ENCODE measurements around the gene ISG15. TPM values are rescaled to one million over a fixed set of nuclear protein-coding genes. Genes with fewer than 3 reads are reported as not detected.

The ISG15 gene
- total RNA-seq, 4 donors from 2014 or later, result 36.0 to 70.6 (median 40.8) TPM; not detected in 1

- no peaks in the 10 kb centered on the region for H3K9me3 ChIP-seq
- 58% methylated on average over 10 of the region's 18 CpGs; no CpG with 5 or more reads in 1 of the 2 donors for WGBS, 2 donors (ENCODE audit: low coverage in 1 of 2)
- H3K4me3 ChIP-seq, result no peak overlapping the region
- H3K4me1 ChIP-seq, result peaks cover 16 to 42% (median 33%) of the 10 kb centered on the region in 4 donors
- no peak overlapping the region for H3K27ac ChIP-seq
- in situ Hi-C loops (cut with MboI; ENCODE audit: low pct_ligation_motif_present in 1 of 4, low pct_unique_long_range_greater_than_20kb in 1 of 4, low sequenced_read_pairs in 3 of 4) (no loop called here), intact Hi-C loops (cut with DNase I; ENCODE audit: low total_unique reads) (loop anchor here (2.0 kb wide), 1 partner anchor 79 kb away; the partner anchor contains the start of gene PERM1)
- no peak for TF ChIP-seq CTCF (IDR thresholded peaks at IDR 0.05)
- TF ChIP-seq POLR2AphosphoS5 (IDR thresholded peaks at IDR 0.05), result no peak
- TF ChIP-seq POLR2A (IDR thresholded peaks at IDR 0.05), result no peak
- TF ChIP-seq EP300 (IDR thresholded peaks at IDR 0.05; ENCODE audit: low read depth), result no peak
- no peaks in the 10 kb centered on the region for H3K36me3 ChIP-seq
- DNase-seq, result no peak
- H3K27me3 ChIP-seq, result peaks cover 78% of the 10 kb centered on the region
Measured at GRCh38 chr1:1061682-1062345, 48.5 kb downstream of the ISG15 start.

GRCh38 chr1:1062348-1063163, 49.3 kb downstream of the ISG15 start:
- WGBS, 2 donors (ENCODE audit: low coverage in 1 of 2), result 25 to 28% methylated on average over 7 to 24 of the region's 29 CpGs
- TF ChIP-seq POLR2A (IDR thresholded peaks at IDR 0.05), result no peak
- no peak for TF ChIP-seq EP300 (IDR thresholded peaks at IDR 0.05; ENCODE audit: low read depth)
- no peak for TF ChIP-seq CTCF (IDR thresholded peaks at IDR 0.05)
- no peak for TF ChIP-seq POLR2AphosphoS5 (IDR thresholded peaks at IDR 0.05)
- Histone ChIP-seq H3K9me3 (no peaks in the 10 kb centered on the region), H3K4me1 (peaks cover 16 to 42% (median 33%) of the 10 kb centered on the region in 4 donors), H3K27me3 (peaks cover 70% of the 10 kb centered on the region), H3K4me3 (no peak overlapping the region), H3K27ac (no peak overlapping the region), H3K36me3 (no peaks in the 10 kb centered on the region)
- in situ Hi-C loops (cut with MboI; ENCODE audit: low pct_ligation_motif_present in 1 of 4, low pct_unique_long_range_greater_than_20kb in 1 of 4, low sequenced_read_pairs in 3 of 4), result no loop called here
- DNase-seq, result no peak
- intact Hi-C loops (cut with DNase I; ENCODE audit: low total_unique reads), result loop anchor here (1.0 to 2.0 kb wide), 2 partner anchors 74 to 80 kb away; partner anchors contain the start of gene PERM1

GRCh38 chr1:1063261-1063944, 50.1 kb downstream of the ISG15 start:
- H3K4me3 ChIP-seq, result no peak overlapping the region
- WGBS, 2 donors (ENCODE audit: low coverage in 1 of 2), result 67% methylated on average over 23 of the region's 24 CpGs; no CpG with 5 or more reads in 1 of the 2 donors
- H3K36me3 ChIP-seq, result no peaks in the 10 kb centered on the region
- H3K9me3 ChIP-seq, result no peaks in the 10 kb centered on the region
- no peak overlapping the region for H3K27ac ChIP-seq
- TF ChIP-seq POLR2A (IDR thresholded peaks at IDR 0.05) (no peak), POLR2AphosphoS5 (IDR thresholded peaks at IDR 0.05) (no peak), EP300 (IDR thresholded peaks at IDR 0.05; ENCODE audit: low read depth) (no peak), CTCF (IDR thresholded peaks at IDR 0.05) (no peak)
- no peak for DNase-seq
- in situ Hi-C loops (cut with MboI; ENCODE audit: low pct_ligation_motif_present in 1 of 4, low pct_unique_long_range_greater_than_20kb in 1 of 4, low sequenced_read_pairs in 3 of 4) (no loop called here), intact Hi-C loops (cut with DNase I; ENCODE audit: low total_unique reads) (loop anchor here (1.0 to 2.0 kb wide), 2 partner anchors 75 to 81 kb away; partner anchors contain the start of gene PERM1)
- peaks cover 20 to 42% (median 35%) of the 10 kb centered on the region in 4 donors for H3K4me1 ChIP-seq
- H3K27me3 ChIP-seq, result peaks cover 68% of the 10 kb centered on the region

Small RNA genes within 50 kb of the gene (small RNA-seq; reads per million reads assigned to genes)
- gene AL645608.3, result 0 reads per million in 4 donors

Other genes starting within 250 kb of the ISG15 start
- gene SAMD11, start 89.6 kb upstream of the ISG15 start, total RNA-seq, result 10 to 100 TPM in 1 of 4 donors, 1 to 10 TPM in 2, not detected in 1; 2.2 to 26.9 (median 3.0) TPM
- 10 to 100 TPM; 17.6 to 50.4 (median 31.6) TPM for gene NOC2L, start 54.2 kb upstream of the ISG15 start, total RNA-seq
- gene KLHL17, start 52.9 kb upstream of the ISG15 start, total RNA-seq, result 10 to 100 TPM; 10.8 to 26.1 (median 11.4) TPM
- gene PLEKHN1, start 47.0 kb upstream of the ISG15 start, total RNA-seq, result 1 to 10 TPM in 1 of 4 donors, under 1 TPM in 1, not detected in 2; 0.14 to 1.4 TPM
- under 1 TPM in 1 of 4 donors, not detected in 3; 0.14 TPM for gene PERM1, start 31.4 kb upstream of the ISG15 start, total RNA-seq
- 100 to 1,000 TPM in 1 of 4 donors, 10 to 100 TPM in 3; 10.8 to 140 (median 15.7) TPM for gene HES4, start 13.4 kb upstream of the ISG15 start, total RNA-seq
- 100 to 1,000 TPM in 1 of 4 donors, 10 to 100 TPM in 3; 25.4 to 132 (median 44.8) TPM for gene AGRN, start 6.6 kb downstream of the ISG15 start, total RNA-seq
- gene RNF223, start 60.8 kb downstream of the ISG15 start, total RNA-seq, result 1 to 10 TPM; 3.0 to 7.5 (median 5.0) TPM
- 100 to 1,000 TPM in 1 of 4 donors, 10 to 100 TPM in 3; 23.6 to 108 (median 47.3) TPM for gene C1orf159, start 102.6 kb downstream of the ISG15 start, total RNA-seq
- gene TTLL10, start 160.4 kb downstream of the ISG15 start, total RNA-seq, result under 1 TPM in 2 of 4 donors, not detected in 2; 0.40 to 0.48 TPM
- 1 to 10 TPM in 2 of 4 donors, not detected in 2; 3.3 to 7.9 TPM for gene TNFRSF18, start 193.1 kb downstream of the ISG15 start, total RNA-seq
- 1 to 10 TPM in 1 of 4 donors, under 1 TPM in 1, not detected in 2; 0.55 to 4.8 TPM for gene TNFRSF4, start 200.7 kb downstream of the ISG15 start, total RNA-seq
- 100 to 1,000 TPM; 153 to 267 (median 226) TPM for gene SDF4, start 218.5 kb downstream of the ISG15 start, total RNA-seq
- gene B3GALT6, start 218.7 kb downstream of the ISG15 start, total RNA-seq, result 10 to 100 TPM in 3 of 4 donors, 1 to 10 TPM in 1; 8.5 to 24.9 (median 12.2) TPM
- gene C1QTNF12, start 233.2 kb downstream of the ISG15 start, total RNA-seq, result 10 to 100 TPM in 3 of 4 donors, not detected in 1; 11.9 to 52.8 (median 15.7) TPM